Measurements from ENCODE around the gene CEP192.

Gene CEP192

GRCh38 chr18:13103366-13103765 lies 112.2 kb downstream of the CEP192 start:
- DNase-seq, result no peak

DNA sequence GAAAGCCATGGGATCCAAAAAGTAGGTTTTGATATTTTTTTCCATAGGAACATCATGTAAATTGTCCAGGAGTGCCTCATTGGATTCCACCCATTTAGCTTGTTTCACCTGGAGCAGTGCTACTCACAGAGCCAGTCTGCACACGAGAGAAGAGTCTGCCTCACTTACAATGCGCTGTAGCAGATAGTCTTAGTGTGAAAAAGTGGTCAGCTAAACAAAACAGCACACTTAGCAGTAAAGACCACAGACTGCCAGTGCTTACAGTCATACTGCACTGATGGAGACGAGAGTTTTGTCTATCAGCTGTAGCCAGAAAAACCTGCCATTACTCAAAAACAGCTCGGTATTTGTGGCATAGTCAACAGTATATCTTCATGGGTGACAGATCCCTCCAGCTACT lies 113.9 kb downstream of the CEP192 start:
- no peak for DNase-seq

DNA sequence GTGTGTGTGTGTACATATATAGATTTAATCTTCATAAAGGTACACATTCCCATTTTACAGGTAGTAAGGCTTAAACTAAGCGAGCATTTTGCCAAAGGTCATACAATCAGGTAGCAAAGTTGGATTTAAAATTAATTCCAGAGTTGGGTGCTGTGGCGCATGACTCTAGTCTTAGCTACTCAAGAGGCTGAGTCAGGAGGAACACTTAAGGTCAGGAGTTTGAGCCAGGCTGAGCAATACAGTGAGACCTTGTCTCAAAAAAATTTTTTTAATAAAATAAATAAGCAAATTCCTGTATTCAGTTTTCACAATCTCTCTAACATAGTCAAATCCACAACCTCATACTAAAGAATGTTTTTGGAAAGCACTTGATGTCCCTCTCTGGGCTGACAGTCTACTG lies 115.9 kb downstream of the CEP192 start:
- DNase-seq, result no peak

GRCh38 chr18:13108330-13108729 lies 117.2 kb downstream of the CEP192 start:
- no peak for DNase-seq

DNA sequence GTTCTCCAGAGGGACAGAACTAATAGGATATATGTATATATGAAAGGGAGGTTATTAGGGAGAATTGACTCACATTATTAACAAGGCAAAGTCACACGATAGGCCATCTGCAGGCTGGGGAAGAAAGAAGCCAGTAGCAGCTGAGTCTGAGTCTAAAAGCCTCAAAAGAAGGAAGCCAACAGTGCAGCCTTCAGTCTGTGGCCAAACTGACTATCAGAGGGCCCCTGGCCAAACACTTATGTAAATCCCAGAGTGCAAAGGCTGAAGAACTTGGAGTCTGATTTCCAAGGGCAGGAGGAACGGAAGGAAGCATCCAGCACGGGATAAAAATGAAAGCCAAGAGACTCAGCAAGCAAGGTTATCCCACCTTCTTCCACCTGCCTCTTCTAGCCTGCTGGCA lies 119.4 kb downstream of the CEP192 start:
- no peak for DNase-seq

DNA sequence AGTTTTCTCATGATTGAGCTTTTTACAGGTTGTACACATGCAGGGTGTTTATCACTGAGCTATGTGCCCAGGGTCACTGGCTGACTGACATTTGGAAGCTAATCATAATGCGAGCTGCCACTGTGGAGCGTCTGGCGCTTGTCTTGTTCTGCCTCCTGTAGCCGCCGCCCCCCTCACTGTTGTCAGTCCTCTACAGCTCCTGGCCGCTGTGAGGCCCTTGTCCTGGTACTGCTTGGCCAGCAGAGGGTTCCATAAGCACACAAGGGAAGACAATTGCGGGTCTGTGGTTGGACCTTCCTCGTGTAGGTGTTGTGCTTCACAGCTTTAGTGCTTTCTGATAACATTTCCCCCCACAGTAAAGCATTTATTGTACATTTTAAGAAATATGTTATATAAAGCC lies 121.8 kb downstream of the CEP192 start:
- DNase-seq, result no peak

DNA sequence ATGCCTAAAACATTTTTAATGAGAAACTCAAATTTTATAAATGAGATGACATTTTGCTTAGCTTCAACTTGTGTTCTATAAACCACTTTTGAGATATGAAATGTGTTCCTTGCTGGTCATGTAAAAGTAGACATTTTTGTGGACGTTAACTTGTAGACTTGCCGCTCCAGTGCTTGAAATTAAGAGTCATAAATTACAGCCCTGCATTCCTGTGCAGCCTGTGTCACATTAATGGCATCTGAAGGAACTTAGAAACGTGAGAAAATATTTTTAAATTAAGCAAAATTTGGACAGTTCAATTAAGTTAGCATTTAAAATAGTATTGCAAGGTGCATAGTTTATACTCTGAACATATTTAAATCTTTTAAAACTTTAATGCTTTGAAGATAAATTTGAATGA lies 129.1 kb downstream of the CEP192 start:
- DNase-seq, result no peak

- DNase-seq, result no peak
Observed at GRCh38 chr18:13120983-13121441, 129.8 kb downstream of the CEP192 start.

- no peak for DNase-seq
Observed at GRCh38 chr18:13124411-13124810, 133.2 kb downstream of the CEP192 start.

DNA sequence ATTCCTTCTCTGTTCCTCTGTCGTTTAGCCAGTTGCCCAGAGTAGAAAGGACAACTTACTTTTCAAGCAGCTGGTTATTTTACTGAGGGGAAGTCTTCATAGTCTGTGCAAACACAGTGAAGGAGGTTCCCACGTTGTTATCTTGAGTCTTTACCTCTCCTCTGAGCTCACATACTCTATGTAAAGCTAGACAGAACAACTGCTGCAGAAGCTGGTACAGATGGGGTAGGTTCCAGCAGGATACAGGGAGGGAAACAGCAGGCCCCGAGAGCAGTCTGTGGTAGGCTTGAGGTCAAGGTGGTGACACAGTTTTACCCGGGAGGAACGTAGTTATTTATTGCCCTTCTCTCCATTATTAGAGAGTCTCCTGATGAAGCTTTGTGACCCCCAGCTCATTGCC lies 134.0 kb downstream of the CEP192 start:
- no peak for DNase-seq

DNA sequence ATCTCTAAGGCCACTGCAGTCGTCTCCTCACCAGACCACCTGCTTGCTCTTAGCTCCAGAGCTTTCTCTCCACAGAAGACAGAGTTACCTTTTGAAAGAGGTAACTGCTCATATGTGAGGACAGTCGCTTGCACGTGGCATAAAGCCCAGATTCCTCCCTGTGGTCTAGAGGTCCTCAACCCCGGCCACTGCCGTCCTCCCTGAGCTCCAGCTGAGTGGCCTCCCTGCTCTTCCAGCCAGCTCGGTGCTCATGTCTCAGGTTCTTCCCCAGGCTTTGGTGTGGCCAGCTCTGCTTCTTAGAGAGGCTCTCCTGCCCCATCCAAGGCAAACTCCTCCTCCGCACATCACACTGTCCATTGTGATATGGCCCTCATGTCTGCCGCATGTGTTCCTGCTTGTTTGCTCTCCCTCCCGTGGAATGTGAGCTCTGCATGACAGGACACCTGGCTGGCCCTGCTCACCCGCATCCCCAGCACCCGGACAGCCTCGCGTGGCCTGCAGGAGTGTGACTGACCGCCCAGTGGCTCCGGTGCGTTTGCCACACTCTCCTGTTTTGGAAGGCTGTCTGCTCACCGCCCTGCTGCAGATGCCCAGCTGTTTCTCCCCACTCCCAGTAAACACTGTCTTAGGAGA lies 135.9 kb downstream of the CEP192 start:
- DNase-seq, result no peak

- no peak for DNase-seq
Observed at GRCh38 chr18:13131283-13131682, 140.1 kb downstream of the CEP192 start.

- DNase-seq, result no peak
Observed at GRCh38 chr18:13134551-13135401, 143.6 kb downstream of the CEP192 start.

DNA sequence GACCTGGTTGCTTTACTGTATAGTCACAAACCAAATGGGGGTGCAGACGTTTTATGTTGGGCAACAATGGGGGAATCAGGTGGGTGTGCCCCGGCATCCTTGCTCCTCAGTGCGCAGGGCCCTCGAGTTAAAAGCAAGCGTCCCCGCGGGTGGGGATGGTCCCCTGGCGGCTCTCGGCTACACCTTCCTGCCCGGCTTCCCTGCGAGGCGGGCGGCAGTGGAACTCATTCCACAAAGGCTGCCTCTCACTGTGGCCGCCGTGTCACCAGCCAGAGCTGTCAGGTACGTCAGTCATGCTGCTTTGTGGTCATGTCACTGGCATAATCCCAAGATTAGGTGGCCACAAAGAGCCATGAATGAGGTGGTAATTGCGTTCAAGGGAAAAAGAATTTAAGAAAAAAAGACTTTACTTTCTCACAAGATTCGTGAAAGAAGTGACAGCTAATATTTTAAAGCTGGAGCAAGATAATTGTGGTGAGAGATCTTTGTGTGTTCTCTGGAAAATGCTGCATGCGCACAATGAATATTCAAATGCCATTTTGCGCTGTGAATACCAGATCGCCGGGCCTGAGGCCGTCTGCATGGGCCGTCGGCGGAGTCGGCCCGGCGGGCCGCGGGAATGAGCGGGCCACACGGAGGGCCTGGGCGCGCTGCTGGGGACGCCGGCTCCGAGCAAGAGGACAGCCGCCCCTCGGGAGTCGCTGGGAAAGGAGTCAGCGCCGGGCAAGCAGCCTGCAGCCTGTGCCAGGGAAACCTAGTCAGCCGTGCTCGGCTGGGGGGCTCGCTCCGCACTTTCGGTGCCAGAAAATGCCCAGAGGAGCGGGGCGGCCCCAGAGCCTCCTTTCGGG lies 145.1 kb downstream of the CEP192 start:
- DNase-seq, result no peak

GRCh38 chr18:13136904-13137669 lies 145.9 kb downstream of the CEP192 start:
- DNase-seq, result peak; percentile 33

GRCh38 chr18:13137670-13138419 lies 146.7 kb downstream of the CEP192 start:
- DNase-seq, result peak; percentile 90

DNA sequence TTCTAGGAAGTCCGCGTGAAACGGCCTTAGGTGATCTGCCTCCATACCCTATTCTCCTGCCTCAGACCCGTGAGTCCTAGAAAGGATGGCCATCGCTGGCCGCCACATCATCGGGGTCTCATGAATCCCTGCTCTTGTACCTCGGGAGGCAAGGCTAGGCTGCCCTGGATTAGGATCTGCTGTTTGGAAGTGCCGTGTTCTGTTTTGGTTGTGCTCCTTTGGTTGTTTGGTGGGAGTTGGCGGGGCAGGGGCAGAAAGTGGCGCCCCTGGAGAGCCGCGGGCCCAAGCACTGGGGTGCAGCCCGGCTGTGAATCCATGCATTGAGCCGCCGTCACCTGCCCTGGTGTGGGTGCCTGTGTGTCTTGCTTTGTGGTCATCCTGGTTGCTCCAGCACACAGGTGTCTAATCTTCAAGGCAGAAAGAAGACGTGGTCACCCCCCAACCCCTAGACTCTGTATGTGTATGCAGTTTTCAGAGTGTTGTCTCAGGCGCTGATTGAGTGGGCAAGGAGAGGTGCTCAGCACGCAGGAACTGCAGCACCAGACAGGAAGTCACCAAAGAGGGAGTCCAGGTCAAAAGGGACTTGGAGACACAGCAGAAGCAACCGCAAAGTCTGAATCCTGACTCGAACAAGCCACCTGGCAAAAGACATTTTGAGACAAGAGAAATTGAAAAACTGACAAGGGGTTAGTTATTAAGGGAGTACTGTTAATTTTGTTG lies 147.4 kb downstream of the CEP192 start:
- DNase-seq, result no peak

DNA sequence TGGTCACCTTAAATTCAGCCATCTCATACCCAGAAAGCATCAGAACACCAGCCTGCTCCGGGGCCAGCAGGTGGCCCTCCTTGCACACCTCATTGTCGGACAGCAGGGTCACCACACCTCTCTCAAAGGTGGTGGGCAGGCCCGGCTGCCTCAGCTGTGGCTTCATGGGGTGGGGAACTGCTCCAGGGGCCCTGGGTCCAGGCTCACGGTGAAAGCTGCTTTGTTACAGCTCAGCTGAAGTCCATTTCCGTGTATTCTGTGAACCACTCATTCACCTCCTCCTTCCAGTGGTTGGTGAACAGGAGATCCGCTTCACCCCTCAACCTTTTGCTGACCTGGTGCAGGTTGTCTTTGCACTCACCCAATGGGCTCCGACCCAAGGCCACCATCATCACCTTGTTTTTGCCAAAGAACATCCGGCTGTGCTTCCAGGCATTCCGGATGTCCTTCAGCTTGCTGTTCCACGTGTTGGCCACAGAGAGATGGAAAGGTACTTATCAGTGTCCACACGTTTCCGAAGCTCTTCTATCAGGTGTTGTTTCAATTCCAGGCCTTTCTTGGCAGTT lies 148.8 kb downstream of the CEP192 start:
- DNase-seq, result no peak

DNA sequence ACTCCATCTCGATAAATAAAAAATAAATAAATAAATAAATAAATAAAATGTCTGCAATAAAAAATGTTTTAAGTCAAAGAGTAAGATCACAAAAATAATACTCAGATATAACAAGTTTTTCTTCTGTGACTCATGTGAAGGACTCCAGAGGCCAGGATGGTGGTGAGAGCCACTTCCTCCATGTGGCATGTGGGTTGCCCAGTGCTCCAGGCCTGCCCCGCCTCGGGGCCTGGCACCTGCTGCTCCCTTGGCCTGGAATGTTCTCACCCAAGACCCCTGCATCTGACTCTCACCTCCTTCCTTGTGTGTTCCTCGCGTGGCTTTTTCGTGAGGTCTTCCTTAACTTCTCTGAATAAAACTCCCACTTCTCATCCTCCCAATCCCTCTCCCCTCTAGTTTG lies 150.0 kb downstream of the CEP192 start:
- no peak for DNase-seq

- DNase-seq, result no peak
Observed at GRCh38 chr18:13145636-13146190, 154.6 kb downstream of the CEP192 start.

DNA sequence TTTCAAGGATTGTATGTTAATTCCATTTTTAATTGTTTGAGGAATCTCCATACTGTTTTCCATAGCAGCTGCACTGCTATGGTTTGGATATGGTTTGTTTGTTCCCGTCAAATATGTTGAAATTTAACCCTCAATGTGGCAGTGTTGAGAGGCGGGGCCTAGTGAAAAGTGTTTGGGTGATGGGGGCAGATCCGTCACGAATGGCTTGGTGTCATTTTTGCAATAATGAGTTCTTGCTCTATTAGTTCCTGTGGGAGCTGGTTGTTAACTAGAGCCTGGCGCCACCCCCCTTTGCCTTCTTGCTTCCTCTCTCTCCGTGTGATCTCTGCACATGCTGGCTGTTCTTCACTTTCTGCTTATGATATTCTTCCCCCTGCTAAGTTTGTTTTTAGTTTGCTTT lies 156.0 kb downstream of the CEP192 start:
- no peak for DNase-seq
